GM18868 (cell line): ENCODE measurements around the gene SPATA13.

Experiments
- ATAC-seq: cut with Tn5 transposase; IDR thresholded peaks from one replicate; pipeline ENCODE4 v1.9.1; 2021; ENCODE audit warnings: mild to moderate bottlenecking, moderate library complexity; ENCODE audit not compliant: unreplicated experiment

The SPATA13 gene

DNA sequence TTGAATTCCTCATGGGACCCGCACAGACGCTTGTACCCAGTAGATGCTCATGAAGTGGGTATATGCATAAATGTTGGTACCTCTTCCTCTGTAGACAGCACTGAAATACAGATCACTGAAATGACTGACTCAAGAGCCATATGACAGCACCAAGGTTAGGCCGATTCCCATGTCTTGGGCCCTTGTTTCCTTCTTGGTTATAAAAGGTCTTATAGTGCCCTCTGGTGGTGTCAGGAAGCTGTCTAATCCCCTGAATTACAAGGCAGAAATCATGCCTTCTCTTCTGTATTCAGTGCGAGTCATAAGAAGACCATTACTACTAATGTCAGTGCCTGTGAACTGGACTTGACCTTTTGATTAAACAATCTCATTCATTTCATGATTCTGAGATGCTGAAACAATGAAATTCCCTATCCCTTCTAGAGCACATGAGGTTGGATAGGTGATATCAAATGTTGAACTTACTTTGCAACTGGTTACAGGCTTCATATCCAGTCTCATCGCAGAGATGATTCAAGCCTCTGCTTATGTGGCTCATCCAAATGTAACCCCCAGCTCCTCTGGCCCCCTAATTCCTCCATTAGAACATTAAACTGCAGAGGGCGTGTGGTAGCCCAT, 59.7 kb downstream of the SPATA13 start:
- ATAC-seq: peak; percentile 76

DNA sequence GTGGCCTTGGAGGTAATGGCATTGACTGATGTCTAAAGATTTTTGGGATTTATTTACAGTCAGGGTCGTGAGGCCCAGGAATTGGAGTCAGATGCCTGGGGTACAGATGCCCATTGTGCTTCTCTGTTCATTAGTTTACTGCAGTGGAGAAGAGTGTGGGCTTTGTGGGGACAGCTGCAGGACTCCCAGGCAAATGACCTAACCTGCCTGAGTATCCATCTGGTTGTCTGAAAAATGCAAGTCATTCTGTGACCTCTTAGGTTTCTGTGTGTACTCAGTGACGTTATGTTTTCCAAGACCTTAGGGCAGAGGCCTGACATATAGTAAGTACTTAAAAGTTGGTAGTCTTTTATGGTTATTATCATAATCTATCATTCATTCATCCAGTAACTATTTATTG, 60.5 kb downstream of the SPATA13 start:
- no peak for ATAC-seq

DNA sequence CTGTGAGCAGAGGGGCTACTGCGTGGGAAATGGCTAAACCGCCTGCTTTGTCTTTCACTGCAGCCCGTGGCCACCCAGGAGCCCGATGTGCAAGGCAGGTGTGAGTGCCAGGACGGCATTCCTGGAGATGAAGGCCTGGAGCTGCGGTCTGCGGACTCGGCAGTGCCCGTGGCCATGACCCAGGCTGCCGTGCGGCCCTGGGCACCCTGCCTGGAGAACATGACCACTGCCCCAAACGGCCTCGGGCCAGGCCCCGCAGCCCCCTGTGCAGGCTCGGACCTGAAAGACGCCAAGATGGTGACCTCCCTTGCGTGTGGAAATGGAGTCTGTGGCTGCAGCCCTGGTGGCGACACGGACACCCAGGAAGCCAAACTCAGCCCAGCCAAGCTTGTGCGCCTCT, 62.2 kb downstream of the SPATA13 start:
- ATAC-seq: no peak

DNA sequence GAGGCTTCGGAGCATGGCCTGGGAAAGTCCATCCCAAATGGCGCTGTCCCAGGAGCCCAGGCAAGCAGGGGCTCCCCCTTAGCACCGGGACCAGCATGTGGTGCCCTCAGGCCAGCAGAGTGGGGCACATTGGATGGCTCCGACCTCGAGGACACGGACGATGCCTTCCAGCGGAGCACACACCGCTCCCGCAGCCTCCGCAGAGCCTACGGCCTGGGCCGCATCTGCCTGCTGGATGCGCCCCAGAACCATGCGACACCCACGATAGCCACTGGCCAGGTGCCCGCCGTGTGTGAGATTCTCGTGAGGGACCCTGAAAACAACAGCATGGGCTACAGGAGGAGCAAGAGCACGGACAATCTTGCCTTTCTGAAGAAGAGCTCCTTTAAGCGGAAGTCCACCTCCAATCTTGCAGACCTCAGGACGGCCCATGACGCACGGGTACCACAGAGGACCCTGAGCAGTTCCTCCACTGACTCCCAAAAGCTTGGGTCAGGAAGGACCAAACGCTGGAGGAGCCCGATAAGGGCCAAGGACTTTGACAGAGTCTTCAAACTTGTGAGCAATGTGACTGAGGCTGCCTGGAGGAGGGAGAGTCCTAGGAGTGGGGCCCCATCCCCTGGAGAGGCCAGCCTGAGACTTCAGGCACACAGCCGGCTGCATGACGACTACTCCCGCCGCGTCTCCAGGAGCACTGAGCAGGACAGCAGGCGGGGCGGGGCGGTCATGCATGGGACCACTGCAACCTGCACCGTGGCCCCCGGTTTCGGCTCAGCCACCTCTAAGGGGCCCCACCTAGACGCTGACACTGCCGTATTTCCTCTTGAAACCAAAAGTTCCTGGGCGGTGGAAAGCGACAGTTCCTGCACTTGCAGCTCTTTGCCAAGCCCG, 63.1 kb downstream of the SPATA13 start:
- ATAC-seq: no peak

DNA sequence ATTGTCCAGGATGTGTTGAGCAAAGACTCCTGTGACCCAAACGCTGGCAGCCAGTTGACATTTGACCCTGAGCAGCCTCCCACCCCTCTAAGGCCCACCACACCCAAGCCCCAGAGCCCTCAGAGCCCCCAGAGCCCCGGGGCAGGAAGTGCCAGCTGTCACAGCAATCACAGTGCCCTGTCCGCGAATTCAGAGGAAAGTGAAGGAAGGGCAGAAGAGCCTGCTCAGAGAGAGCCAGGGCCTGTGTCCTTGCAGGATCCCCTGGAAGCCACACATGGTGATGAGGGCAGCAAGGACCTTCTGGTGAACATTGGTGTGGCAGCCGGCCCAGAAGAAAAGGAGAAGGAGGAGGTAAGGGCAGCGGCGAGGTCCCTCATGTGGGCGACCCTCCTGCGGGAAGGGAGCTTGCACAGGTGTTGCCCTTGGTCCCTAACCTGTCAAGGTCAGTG, 63.7 kb downstream of the SPATA13 start:
- no peak for ATAC-seq

DNA sequence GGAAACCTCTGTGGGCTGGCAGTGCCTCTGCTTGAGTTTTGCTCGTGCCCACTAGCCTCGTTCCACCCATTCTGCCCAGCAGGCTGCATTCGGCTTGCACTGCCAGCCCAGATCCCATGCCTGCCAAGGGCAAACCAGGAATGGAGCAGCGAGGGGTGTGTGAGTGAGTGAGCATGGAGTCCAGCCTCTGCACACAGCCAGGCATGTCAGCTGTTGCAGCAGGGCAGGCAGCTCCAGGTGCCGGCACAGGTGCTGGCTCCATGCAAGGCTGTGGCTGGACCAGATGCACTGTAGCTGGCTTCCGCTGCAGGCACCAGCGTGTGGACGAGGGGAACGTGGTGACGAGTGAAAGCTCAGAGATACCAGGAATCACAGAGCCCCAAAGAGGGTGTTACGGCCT, 64.5 kb downstream of the SPATA13 start:
- ATAC-seq: no peak

DNA sequence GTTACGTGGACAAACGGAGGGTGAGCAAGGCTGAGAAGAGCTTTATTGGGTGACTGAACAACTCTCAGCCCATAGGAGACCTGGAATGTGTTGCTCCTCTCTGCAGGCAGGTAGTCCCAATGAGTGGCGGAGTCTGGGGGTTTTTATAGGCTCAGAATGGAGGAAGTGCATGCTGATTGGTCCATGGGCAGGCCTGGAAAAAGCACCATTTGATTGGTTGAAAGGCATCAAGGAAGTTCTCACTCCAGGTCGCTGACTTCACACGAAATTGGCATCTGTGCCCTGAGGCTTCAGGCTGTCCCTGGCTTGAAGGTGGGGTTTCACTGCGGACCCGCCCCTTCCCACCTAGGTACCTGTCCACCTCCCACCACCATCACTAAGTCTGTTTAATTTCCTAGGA, 65.4 kb downstream of the SPATA13 start:
- ATAC-seq: no peak

DNA sequence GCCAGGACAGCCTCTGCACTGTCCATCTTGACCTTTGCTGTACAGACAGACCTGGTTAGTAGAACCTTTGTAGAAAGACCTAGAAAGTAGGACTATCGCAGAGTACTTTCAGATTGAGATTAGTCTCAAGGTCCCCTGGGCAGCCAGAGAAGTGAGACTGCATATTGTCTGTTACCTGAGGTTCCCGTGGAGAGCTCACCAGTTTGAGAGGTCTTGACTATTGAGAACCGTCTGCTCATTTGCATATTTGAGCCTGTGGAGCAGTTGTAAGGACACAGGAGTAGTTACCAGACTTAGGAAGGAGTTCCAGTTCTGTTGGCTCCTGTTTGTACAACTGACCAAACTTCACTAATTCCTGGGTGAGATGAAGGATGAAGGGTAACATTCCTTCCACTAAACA, 66.2 kb downstream of the SPATA13 start:
- no peak for ATAC-seq

DNA sequence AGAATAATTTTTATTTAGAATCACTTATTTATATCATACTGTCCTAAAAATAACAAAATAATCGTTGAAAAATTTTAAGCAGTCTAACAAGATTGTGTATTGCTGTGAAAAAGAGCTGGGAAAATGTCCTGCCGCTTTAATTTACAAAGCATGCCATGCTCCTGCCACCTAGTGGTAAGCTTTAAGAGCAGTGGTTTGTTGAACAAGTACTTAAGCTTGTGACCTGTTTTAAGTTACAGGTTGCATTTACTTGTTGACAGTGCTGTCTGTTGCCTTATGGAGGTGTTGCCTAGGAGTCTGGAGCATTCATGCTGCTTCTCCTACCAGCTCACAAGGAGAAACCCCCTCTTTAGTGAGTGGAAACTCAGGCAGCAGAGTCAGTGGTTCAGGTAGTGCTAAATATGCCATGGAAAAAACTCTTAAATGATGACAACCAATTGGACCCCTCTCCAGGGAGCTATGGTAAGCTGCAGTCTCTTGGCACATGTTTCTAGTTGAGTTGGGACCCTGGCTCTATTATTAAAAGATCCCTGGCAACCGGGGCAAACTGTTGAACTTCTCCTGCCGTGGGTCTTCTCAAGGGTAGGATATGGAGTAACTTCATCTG, 68.4 kb downstream of the SPATA13 start:
- no peak for ATAC-seq

DNA sequence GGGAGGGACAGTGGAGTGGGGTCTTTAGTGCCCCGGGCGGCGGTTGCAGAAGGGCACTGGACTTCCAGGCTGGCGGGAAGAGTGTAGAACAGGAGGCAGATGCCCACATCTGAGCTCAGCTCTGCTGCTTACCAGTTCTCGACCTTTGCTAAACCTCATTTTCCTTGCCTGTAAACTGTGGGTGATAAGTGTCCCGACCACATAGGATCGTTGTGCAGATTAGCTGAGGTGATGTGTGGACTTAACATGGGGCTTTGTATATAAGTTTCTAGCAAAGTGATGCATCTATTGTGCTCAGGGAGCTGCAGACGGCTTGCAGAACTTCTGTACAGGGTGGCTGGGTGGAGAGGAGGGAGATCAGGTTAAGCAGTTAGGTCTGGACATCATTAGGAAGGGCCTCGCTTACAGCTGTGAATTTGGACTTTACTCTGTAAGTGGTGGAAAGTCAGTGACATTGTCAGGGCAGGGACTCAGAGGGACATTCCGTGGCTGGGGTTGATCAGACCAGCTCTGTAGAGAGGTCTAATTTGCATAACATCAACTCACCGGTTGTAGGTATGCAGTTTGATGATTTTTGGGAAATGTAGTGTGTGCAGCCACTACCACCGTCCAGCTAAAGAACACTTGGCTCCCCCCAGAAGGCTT, 70.0 kb downstream of the SPATA13 start:
- ATAC-seq: no peak

DNA sequence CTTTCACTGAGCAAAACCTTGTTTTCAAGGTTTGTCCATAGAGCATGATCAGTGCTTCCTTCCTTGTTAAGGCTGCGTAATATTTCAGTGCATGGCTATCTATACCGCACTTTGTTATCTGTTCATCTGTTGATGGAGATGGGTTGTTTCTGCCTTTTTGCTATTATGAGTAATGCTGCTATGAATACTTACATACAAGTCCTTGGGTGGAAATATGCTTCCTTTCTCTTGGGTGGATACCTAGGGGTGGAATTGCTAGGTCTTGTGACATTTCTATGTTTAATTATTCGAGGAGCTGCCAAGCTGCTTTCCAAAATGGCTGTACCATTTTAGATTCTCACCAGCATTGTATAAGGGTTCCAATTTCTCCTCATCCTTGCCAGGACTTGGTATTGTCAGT, 70.9 kb downstream of the SPATA13 start:
- ATAC-seq: no peak

DNA sequence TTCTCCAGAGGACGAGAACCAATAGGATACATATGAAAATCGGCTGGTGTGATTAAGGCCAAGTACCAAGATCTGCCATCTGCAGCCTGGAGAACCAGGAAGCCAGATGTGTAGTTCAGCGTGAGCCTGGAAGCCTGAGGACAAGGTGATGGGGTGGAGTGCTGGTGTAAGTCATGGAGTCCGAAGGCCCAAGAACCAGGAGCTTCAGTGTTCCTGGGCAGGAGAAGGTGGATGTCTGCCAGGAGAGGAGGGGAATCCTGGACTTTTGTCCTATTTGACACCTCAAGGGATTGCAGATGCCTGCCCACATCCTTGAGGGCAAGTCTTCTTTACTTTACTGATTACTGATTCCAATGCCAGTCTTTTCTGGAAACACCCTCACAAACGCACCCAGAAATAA, 71.5 kb downstream of the SPATA13 start:
- no peak for ATAC-seq

DNA sequence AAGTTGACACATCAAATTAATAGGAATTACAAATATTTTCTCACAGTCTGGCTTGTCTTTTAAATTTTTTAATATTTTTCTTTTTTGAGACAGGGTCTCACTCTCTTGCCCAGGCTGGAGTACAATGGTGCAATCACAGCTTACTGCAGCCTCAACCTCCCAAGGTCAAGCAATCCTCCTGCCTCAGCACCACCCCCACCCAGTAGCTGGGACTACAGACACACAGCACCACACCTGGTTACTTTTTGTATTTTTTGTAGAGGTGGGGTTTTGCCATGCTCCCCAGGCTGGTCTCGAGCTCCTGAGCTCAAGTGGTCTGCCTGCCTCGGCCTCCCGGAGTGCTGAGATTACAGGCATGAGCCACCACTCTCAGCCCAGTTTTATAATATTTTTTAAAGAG, 72.0 kb downstream of the SPATA13 start:
- ATAC-seq: no peak

DNA sequence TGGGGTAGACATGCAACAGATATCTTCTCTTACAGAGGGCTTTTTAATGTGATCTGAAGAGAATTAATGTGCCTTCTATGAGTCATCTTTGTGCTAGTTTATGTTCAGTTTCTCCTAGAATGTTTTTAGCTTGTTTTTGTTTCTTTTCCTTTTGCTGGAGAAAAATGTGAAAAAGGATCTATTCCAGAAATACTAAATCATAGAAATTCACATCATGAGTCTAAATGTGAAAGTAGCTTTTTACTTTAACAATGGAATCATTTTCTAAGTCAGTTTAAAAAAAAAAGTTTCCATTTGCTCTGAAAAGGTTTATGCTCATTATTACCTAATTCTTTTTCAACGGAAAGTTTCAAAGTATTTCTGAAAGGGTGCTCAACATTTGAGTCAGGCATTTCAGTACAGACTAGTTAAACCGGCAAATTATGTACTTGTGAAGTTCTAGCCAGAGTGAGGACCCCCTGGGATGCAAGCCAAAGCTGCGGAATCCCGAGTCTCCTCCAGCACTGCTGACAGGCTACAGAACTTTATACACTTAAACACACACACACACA, 72.9 kb downstream of the SPATA13 start:
- no peak for ATAC-seq

DNA sequence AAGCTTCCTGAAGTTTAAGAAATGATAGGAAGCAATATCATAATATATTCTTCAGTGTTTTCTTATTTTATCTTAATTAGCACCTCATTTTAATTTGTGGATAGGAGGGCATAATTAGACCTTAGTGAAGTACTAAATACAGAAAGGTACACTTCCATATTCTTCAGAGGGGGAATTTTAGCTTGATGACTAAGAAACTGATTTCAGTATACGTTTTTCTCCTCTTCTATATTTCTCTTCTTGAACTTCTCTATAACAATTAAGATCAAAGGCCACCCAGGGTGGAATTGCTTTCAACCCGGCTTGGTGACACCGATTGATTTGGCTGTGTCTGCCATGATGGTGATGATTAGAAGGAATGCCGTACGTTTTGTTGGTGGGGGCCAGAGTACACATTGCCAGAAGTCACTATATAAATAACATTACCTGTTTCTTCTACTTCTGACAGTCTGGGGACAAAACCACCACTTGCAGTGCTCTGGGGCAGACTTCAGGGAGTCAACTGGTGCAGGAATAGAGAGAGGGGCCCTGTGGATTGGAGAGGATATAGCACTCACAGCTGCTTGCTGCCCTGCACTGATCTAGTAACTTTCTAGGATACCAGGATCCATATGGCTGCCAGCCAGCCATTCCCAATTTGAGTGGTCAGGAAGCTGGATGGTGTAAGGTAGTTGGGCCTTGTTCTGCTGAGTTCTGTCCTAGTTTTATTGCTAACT, 73.8 kb downstream of the SPATA13 start:
- peak; percentile 73 for ATAC-seq

DNA sequence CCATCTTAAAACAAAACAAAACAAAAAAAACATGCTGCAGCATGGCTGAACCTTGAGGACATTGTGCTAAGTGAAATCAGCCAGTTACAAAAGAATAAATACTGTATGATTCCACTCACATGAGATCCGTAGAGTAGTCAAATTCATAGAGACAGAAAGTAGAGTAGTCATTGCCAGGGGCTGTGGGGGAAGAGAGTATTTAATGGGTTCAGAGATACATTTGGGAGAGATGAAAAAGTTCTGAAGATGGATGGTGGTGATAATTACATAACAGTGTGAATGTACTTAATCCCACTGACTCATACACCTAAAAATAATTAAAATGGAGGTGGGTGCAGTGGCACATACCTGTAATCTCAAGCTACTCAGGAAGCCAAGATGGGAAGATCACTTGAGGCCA, 76.8 kb downstream of the SPATA13 start:
- ATAC-seq: no peak

DNA sequence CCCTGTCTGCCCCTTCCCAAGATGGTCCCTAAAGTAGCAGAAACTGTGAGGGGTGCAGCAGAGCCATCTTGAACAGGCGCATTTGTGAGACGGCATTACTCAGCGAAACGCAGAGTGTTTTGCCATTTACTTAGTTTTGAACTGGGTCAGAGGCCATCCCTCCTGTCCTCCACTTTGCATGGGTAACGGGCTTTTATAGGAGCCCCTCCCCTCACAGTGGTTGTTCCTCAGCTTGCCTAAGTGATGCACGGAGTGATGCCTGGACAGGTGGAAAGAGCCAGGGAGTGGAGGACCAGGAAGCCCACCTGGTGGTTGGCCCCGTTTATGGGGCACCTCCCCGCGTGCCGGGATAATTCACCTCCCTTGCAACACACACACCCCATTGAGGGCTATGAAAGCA, 80.8 kb downstream of the SPATA13 start:
- no peak for ATAC-seq

DNA sequence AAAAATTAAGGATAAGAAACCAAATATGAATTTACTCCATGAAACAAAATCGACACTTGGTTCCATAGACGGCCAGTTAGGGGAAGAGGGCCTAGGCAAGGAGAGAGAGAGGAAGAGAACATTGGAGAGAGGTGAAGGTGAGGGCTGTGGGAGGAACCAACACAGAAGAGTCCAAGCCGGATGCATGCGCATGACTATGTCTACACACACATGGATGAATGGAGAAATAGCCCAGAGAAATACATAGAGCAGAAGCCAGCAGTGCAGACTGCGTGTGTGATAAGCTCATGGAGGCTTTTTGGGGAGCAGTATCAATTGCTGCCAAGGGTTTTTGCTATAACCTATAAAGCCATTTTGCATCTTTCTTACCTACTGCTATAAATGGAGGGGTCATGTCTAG, 81.6 kb downstream of the SPATA13 start:
- ATAC-seq: no peak

DNA sequence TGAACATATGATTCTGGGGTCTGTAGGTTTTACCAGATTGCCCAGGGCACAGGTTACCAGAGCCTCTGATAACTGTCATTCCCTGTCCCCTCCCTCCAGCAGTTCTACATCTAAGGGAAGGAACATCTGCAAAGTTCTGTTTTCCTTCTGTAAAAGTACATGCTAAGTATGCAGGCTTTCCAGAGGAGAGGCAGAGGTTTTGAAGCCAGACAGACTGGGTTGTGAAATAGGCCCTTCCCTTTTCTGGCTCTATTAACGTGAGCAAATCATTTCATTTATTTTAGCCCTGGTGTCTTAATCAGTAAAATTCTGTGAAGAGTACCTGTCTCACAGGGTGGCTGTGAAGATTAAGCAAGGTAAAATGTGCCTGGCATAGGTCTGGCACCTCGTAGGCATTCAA, 82.8 kb downstream of the SPATA13 start:
- no peak for ATAC-seq

DNA sequence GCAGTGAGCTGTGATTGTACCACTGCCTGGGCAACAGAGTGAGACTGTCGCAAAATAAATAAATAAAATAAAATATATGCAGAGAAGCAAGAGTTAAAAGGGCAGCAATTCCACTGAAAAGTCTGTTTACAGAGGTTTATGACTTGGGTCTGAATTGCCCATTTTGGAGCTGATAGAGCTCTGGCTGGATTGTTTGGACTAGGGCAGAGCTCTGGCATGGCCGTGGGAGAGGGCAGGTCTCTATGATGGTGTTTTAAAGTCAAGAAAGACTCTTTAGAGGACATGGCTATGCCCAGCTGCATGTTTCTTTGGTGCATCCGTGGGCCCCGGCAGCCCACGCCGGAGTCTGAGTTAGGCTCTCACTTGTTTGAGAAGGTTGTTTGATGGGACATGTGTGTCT, 84.3 kb downstream of the SPATA13 start:
- no peak for ATAC-seq

DNA sequence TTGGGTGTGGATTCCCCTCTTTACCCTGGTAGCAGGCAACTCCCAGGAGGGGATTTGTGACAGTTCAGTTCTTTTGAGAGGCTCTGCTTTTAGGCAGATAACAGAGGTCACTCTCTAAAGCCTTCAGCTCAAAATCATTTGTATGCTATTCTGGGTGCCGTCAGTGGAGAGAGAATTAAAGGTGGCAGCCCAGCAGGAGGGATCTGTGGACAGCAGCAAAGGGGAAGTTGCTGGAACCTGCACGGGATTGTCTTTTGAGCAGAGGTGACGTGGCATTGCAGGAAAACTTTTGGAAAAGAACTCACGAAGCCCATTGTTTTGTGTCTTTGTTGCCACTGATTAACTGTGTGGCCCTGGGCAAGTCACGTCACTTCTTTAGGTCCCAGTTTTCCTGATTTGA, 86.5 kb downstream of the SPATA13 start:
- no peak for ATAC-seq
